Right cardiac atrium (tissue), 5 donors: ENCODE measurements around the gene UNC13C. TPM values are rescaled to one million over a fixed set of nuclear protein-coding genes. Genes with fewer than 3 reads are reported as not detected.

Experiments
- ATAC-seq, 2 donors: fragments of 200-7000 bp; cut with Tn5 transposase; one replicate each; pipeline versions ENCODE4 v1.8.0 to v1.9.1; 2020; ENCODE audit warnings: moderate library complexity in 2 of 2, mild to moderate bottlenecking in 1 of 2
- DNase-seq, 3 donors: peaks; one replicate each; pipeline ENCODE4 v3.0.0-alpha.2; 2020
- H3K27ac ChIP-seq: one replicate; pipeline ENCODE4 v1.5.1; 2013; ENCODE audit warnings: mild to moderate bottlenecking, low read length, control low read depth, moderate library complexity
- H3K27me3 ChIP-seq: one replicate; pipeline ENCODE4 v1.6.1; 2013; ENCODE audit not compliant: control insufficient read depth, insufficient read depth
- H3K4me1 ChIP-seq: one replicate; pipeline ENCODE4 v1.6.1; 2013; ENCODE audit warnings: low read length; ENCODE audit not compliant: control insufficient read depth, insufficient read depth
- H3K4me3 ChIP-seq: one replicate; pipeline ENCODE4 v1.5.1; 2013; ENCODE audit warnings: low read length, control low read depth
- H3K9me3 ChIP-seq: one replicate; pipeline ENCODE4 v1.6.1; 2013; ENCODE audit warnings: low read length; ENCODE audit not compliant: control insufficient read depth
- WGBS: extraction: QIAGEN DNeasy Blood & Tissue Kit; methylation state at CpG from one replicate; pipeline ENCODE4 v1.1.7; 2013; 5-methylcytosine and 5-hydroxymethylcytosine counted together
- intact Hi-C, 4 donors: fragments of 100-400 bp; cut with DNase I; formaldehyde crosslinking; loops; one replicate each; pipeline versions ENCODE4 v1.11.0 to v1.14.0; 2022 to 2023
- polyA plus RNA-seq: library from polyadenylated mRNA; stranded (reverse); fragments of 200-250 nt; gene quantifications from one replicate; pipeline ENCODE4 v1.2.3, GENCODE V29; 2013
- total RNA-seq, 4 donors: library from RNA; stranded (reverse); fragmentation: NEBNext Ultra II Directional; extraction: Animal tissue kit (Norgen Biotek cat#: 25700); gene quantifications; one replicate each; pipeline ENCODE4 v1.2.1, GENCODE V29; 2021
- donor health status: healthy with polysubstance abuse.
- donor health status: DM: no; HTN: yes; CAD: no.
- donor health status: DM: no; HTN: no; CAD: no.
- donor health status: DM: no; HTN: yes; CAD: no; lungs with severe emphysema.
- donor health status: DM: yes; HTN: yes; CAD: no.

The UNC13C gene
- total and polyA plus RNA-seq, 5 donors, result 0.05 to 0.57 (median 0.21) TPM

- Histone ChIP-seq H3K27ac (no peak overlapping the region), H3K4me1 (no peaks in the 10 kb centered on the region), H3K9me3 (no peaks in the 10 kb centered on the region), H3K4me3 (no peak overlapping the region), H3K27me3 (no peaks in the 10 kb centered on the region)
- DNase-seq (peak in 1 of 3 donors; percentile 12), ATAC-seq (no peak)
- intact Hi-C loops, result no loop called here
- WGBS, result 65% methylated on average over 3 of the region's 3 CpGs
Observed at GRCh38 chr15:54481819-54482218, 503.6 kb downstream of the UNC13C start.

DNA sequence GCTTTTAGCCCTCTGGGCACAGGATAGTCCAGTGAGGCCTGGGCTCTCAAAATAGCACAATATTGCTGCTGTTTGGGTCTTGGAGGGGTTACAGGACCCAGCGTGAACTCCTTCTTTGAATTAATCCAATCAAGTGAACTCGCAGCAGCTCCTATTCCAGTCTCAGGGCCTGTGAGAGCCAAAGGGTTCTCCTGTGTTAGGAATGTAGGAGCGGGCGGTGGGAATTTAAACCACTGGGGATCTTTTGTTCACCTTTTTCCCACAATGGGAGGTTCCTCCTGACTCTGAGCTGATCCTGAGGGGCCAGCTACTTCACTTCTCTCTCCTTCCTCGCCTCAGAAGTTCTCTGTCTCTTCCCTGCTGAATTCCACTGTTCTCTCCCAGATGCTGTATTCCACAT, 504.0 kb downstream of the UNC13C start:
- WGBS, result 70% methylated on average over 5 of the region's 5 CpGs
- Histone ChIP-seq H3K4me3 (no peak overlapping the region), H3K27me3 (no peaks in the 10 kb centered on the region), H3K27ac (no peak overlapping the region), H3K4me1 (no peaks in the 10 kb centered on the region), H3K9me3 (no peaks in the 10 kb centered on the region)
- no peak for DNase-seq
- intact Hi-C loops, result no loop called here
- no peak for ATAC-seq

DNA sequence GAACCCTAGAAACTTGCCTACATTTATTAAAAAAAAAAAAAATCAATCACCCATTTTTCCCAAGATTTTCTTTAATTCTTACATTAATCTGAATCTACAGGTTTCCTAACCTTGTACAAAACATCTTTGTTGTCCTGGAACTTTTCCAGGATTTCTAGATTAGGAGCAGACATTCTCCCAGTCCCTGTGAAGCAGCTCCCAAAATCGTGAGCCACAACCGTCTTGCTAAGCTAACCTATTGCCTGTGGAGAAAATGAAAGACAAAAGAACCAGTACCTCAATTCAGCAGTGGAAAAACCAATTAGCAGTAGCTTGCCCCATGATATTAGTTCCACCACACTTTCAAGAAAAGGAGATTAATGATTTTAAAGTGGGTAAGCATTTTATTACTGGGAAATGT, 522.1 kb downstream of the UNC13C start:
- Histone ChIP-seq H3K27me3 (no peaks in the 10 kb centered on the region), H3K4me3 (no peak overlapping the region), H3K9me3 (no peaks in the 10 kb centered on the region), H3K27ac (no peak overlapping the region), H3K4me1 (no peaks in the 10 kb centered on the region)
- ATAC-seq (no peak), DNase-seq (no peak)
- WGBS, result 65% methylated on average over 2 of the region's 2 CpGs
- intact Hi-C loops, result no loop called here

GRCh38 chr15:54502416-54503075, 524.3 kb downstream of the UNC13C start:
- Histone ChIP-seq H3K27ac (no peak overlapping the region), H3K9me3 (no peaks in the 10 kb centered on the region), H3K27me3 (no peaks in the 10 kb centered on the region), H3K4me1 (no peaks in the 10 kb centered on the region), H3K4me3 (no peak overlapping the region)
- intact Hi-C loops, result no loop called here
- ATAC-seq (no peak), DNase-seq (no peak)
- 39% methylated on average over 5 of the region's 5 CpGs for WGBS

GRCh38 chr15:54504695-54505094, 526.5 kb downstream of the UNC13C start:
- DNase-seq, result no peak
- no peaks in the 10 kb centered on the region for H3K9me3 ChIP-seq
- H3K4me3 ChIP-seq, result no peak overlapping the region
- WGBS, result 89% methylated on average over 1 of the region's 1 CpG
- H3K4me1 ChIP-seq, result no peaks in the 10 kb centered on the region
- H3K27ac ChIP-seq, result no peak overlapping the region
- intact Hi-C loops, result no loop called here
- H3K27me3 ChIP-seq, result no peaks in the 10 kb centered on the region
- no peak for ATAC-seq

GRCh38 chr15:54506977-54507524, 528.8 kb downstream of the UNC13C start:
- no peak overlapping the region for H3K27ac ChIP-seq
- DNase-seq (no peak), ATAC-seq (no peak)
- no peak overlapping the region for H3K4me3 ChIP-seq
- no peaks in the 10 kb centered on the region for H3K4me1 ChIP-seq
- intact Hi-C loops, result no loop called here
- no peaks in the 10 kb centered on the region for H3K27me3 ChIP-seq
- H3K9me3 ChIP-seq, result no peaks in the 10 kb centered on the region

DNA sequence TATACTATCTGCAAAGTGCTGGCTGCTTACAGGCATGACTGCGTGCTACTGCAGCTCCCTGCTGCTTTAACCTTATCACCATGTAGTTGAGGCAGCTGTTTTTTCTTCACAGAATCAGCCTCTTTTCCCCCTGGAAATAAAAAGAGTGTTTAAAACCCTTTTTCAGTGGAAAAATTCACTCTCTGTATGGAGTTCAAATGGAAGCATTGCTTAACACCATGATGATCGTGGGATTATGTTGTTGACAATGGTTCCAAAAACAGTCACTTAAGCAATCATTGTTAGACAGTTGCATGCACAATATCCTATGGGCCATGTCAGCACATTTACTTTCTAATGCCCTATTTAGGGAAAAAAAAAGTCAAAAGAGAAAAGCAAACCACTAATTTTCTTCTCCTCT, 536.4 kb downstream of the UNC13C start:
- Histone ChIP-seq H3K27me3 (no peaks in the 10 kb centered on the region), H3K4me3 (no peak overlapping the region), H3K4me1 (no peaks in the 10 kb centered on the region), H3K27ac (no peak overlapping the region), H3K9me3 (no peaks in the 10 kb centered on the region)
- no peak for DNase-seq
- no peak for ATAC-seq
- WGBS, result 61% methylated on average over 2 of the region's 2 CpGs
- intact Hi-C loops, result no loop called here

GRCh38 chr15:54515664-54516582, 537.7 kb downstream of the UNC13C start:
- Histone ChIP-seq H3K27ac (no peak overlapping the region), H3K4me1 (no peaks in the 10 kb centered on the region), H3K27me3 (no peaks in the 10 kb centered on the region), H3K4me3 (no peak overlapping the region), H3K9me3 (no peaks in the 10 kb centered on the region)
- DNase-seq (no peak), ATAC-seq (no peak)
- intact Hi-C loops, result no loop called here
- WGBS, result 79% methylated on average over 9 of the region's 9 CpGs

GRCh38 chr15:54517366-54517765, 539.1 kb downstream of the UNC13C start:
- intact Hi-C loops, result no loop called here
- DNase-seq (no peak), ATAC-seq (no peak)
- H3K27ac ChIP-seq, result no peak overlapping the region
- H3K27me3 ChIP-seq, result no peaks in the 10 kb centered on the region
- H3K4me1 ChIP-seq, result no peaks in the 10 kb centered on the region
- H3K9me3 ChIP-seq, result no peaks in the 10 kb centered on the region
- WGBS, result 54% methylated on average over 2 of the region's 2 CpGs
- no peak overlapping the region for H3K4me3 ChIP-seq

- WGBS, result 47% methylated on average over 5 of the region's 5 CpGs
- Histone ChIP-seq H3K27ac (no peak overlapping the region), H3K4me1 (no peaks in the 10 kb centered on the region), H3K27me3 (no peaks in the 10 kb centered on the region), H3K9me3 (no peaks in the 10 kb centered on the region), H3K4me3 (no peak overlapping the region)
- ATAC-seq (peak in 1 of 2 donors; percentile 23), DNase-seq (no peak)
- intact Hi-C loops, result no loop called here
Observed at GRCh38 chr15:54518156-54518882, 540.1 kb downstream of the UNC13C start.

DNA sequence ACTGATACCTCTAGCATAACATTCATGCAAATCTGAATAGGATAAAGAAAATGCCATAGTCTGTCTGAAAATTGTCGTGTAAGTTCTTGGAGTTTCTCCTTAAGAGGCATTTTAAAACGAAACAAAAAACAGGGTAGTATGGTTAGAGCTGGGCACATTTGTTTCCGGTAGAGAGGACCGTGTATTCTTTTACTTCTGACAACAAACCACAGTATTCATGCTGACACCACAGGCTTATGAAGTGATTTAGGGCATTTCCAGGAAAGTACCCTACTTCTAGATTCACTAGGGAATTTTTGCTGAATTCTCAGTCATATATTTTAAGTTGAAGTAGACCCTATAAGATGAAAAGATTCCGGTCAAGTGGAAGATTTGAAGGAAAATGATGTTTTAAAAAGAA, 541.3 kb downstream of the UNC13C start:
- Histone ChIP-seq H3K4me3 (no peak overlapping the region), H3K4me1 (no peaks in the 10 kb centered on the region), H3K27me3 (no peaks in the 10 kb centered on the region), H3K27ac (no peak overlapping the region), H3K9me3 (no peaks in the 10 kb centered on the region)
- no peak for DNase-seq
- ATAC-seq, result no peak
- intact Hi-C loops, result no loop called here
- 64% methylated on average over 5 of the region's 5 CpGs for WGBS
